Stomach (tissue), 4 donors: ENCODE results near the gene PERCC1.

ENCODE experiments used
- EP300 ChIP-seq: sonication (generic); formaldehyde crosslinking; IDR thresholded peaks from one replicate; pipeline ENCODE4 v1.6.1; 2017; ENCODE audit warnings: antibody characterized with exemption
- POLR2A ChIP-seq, 4 donors: fragments of 450-650 bp; IDR thresholded peaks; one replicate each; pipeline ENCODE4 v1.6.1; 2016; ENCODE audit warnings: antibody characterized with exemption in 4 of 4, control low read depth in 2 of 4, mild to moderate bottlenecking in 1 of 4, moderate library complexity in 1 of 4
- POLR2AphosphoS5 ChIP-seq, 3 donors: sonication (generic); formaldehyde crosslinking; IDR thresholded peaks; one replicate each; pipeline ENCODE4 v1.6.1; 2016; ENCODE audit warnings: antibody characterized with exemption in 3 of 3
- TF ChIP-seq, protein P1 (sequence below), 7 experiments: fragments of 450-650 bp in 4 of 7; fragments of 200-600 bp in 3 of 7; sonication (generic) in 3 of 7; IDR thresholded peaks; one replicate each; pipeline ENCODE4 v1.5.1; 2016 to 2019; ENCODE audit warnings: antibody characterized with exemption in 7 of 7, control low read depth in 2 of 7, mild to moderate bottlenecking in 1 of 7

- TF ChIP-seq POLR2A (IDR thresholded peaks at IDR 0.05) (no peak), EP300 (no peak), POLR2AphosphoS5 (IDR thresholded peaks at IDR 0.05) (no peak)
- TF ChIP-seq, protein P1, sequence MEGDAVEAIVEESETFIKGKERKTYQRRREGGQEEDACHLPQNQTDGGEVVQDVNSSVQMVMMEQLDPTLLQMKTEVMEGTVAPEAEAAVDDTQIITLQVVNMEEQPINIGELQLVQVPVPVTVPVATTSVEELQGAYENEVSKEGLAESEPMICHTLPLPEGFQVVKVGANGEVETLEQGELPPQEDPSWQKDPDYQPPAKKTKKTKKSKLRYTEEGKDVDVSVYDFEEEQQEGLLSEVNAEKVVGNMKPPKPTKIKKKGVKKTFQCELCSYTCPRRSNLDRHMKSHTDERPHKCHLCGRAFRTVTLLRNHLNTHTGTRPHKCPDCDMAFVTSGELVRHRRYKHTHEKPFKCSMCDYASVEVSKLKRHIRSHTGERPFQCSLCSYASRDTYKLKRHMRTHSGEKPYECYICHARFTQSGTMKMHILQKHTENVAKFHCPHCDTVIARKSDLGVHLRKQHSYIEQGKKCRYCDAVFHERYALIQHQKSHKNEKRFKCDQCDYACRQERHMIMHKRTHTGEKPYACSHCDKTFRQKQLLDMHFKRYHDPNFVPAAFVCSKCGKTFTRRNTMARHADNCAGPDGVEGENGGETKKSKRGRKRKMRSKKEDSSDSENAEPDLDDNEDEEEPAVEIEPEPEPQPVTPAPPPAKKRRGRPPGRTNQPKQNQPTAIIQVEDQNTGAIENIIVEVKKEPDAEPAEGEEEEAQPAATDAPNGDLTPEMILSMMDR (IDR thresholded peaks at IDR 0.05): no peak
Measured at GRCh38 chr16:1439058-1439698, 8.3 kb downstream of the PERCC1 start.
